Bronchial epithelial cell (primary cell): ENCODE measurements around the gene UBFD1. TPM values are rescaled to one million over a fixed set of nuclear protein-coding genes. Genes with fewer than 3 reads are reported as not detected.

Experiments
- DNase-seq: peaks from one replicate; pipeline ENCODE4 v3.0.0-alpha.2; 2010; ENCODE audit warnings: low read depth
- FAIRE-seq: peaks from 2 replicates; lab custom pipeline; 2011; peaks lifted over from hg19 to GRCh38; lab: Jason Lieb, UNC
- H3K27me3 ChIP-seq: 2 replicates; pipeline ENCODE4 v1.5.1; 2011; ENCODE audit warnings: low read length; ENCODE audit not compliant: control insufficient read depth, insufficient read depth
- H3K36me3 ChIP-seq: 2 replicates; pipeline ENCODE4 v1.5.1; 2011; ENCODE audit warnings: low read length; ENCODE audit not compliant: control insufficient read depth, insufficient read depth
- H3K4me3 ChIP-seq: 2 replicates; pipeline ENCODE4 v1.5.1; 2011; ENCODE audit warnings: mild to moderate bottlenecking, low read depth, low read length, control low read depth
- CTCF ChIP-seq: IDR thresholded peaks from 2 replicates; pipeline ENCODE4 v1.5.1; 2011; ENCODE audit warnings: mild to moderate bottlenecking, moderate library complexity, low read length, control low read depth, inconsistent platforms; ENCODE audit not compliant: insufficient read depth, severe bottlenecking
- total RNA-seq: library from RNA; depleted of rRNA; stranded (reverse); fragments of >200 nt; gene quantifications from 2 replicates; pipeline ENCODE4 v1.2.1, GENCODE V29; 2014

UBFD1 gene
- total RNA-seq, 1 donor from 2014 or later, result 25.5 TPM

GRCh38 chr16:23611936-23612335, 54.4 kb downstream of the UBFD1 start:
- peaks cover 3% of the 10 kb centered on the region for H3K36me3 ChIP-seq
- no peaks in the 10 kb centered on the region for H3K27me3 ChIP-seq
- no peak for TF ChIP-seq CTCF
- DNase-seq (no peak), FAIRE-seq (no peak)
- no peak overlapping the region for H3K4me3 ChIP-seq

DNA sequence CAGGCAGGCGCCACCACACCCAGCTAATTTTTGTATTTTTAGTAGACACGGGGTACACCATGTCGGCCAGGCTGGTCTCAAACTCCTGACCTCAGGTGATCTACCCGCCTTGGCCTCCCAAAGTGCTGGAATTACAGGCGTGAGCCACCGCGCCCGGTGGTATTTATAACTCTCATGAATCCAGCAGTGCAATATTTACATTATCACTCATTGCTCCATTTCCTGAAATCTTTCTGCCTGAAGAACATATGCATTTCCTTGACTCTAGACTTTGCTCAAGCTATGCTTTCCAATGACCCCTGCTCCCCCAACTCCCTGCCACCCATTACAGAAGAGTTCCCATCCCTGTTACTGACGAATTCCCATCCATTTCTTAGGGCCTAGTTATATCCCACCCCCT, 58.3 kb downstream of the UBFD1 start:
- FAIRE-seq, result no peak
- H3K36me3 ChIP-seq, result peaks cover 6% of the 10 kb centered on the region
- no peak for TF ChIP-seq CTCF

More for the DNA sequence above, 58.3 kb downstream of the UBFD1 start:
- no peak overlapping the region for H3K4me3 ChIP-seq
- DNase-seq, result no peak
- H3K27me3 ChIP-seq, result no peaks in the 10 kb centered on the region

Other genes starting within 250 kb of the UBFD1 start
- 7.1 and 9.7 TPM in 2 replicates for gene COG7, start 104.5 kb upstream of the UBFD1 start, total RNA-seq
- gene GGA2, start 47.2 kb upstream of the UBFD1 start, total RNA-seq, result 12.4 and 15.1 TPM in 2 replicates
- 20.1 and 27.9 TPM in 2 replicates for gene EARS2, start 377 bp upstream of the UBFD1 start, total RNA-seq
- 102 and 123 TPM in 2 replicates for gene NDUFAB1, start 38.6 kb downstream of the UBFD1 start, total RNA-seq
- 9.7 TPM in 2 replicates for gene PALB2, start 83.6 kb downstream of the UBFD1 start, total RNA-seq
- gene DCTN5, start 83.7 kb downstream of the UBFD1 start, total RNA-seq, result 47.0 and 51.6 TPM in 2 replicates
- gene PLK1, start 121.2 kb downstream of the UBFD1 start, total RNA-seq, result 1.0 and 1.3 TPM in 2 replicates
- gene ERN2, start 155.5 kb downstream of the UBFD1 start, total RNA-seq, result 0.26 and 2.2 TPM in 2 replicates
- 0.26 and 0.38 TPM in 2 replicates for gene CHP2, start 197.3 kb downstream of the UBFD1 start, total RNA-seq